SIG-M5 treated with dmso at 0.1 percent for 504 hours (cell line): Measurements from ENCODE around the gene ARSG.
A peak's percentile ranks its signal among the peaks of the same experiment; 100 is the strongest.

ENCODE experiments used
- DNase-seq: peaks from one replicate; lab custom pipeline; 2025; ENCODE audit not compliant: unreplicated experiment; lab: John Stamatoyannopoulos, UW

ARSG gene

DNA sequence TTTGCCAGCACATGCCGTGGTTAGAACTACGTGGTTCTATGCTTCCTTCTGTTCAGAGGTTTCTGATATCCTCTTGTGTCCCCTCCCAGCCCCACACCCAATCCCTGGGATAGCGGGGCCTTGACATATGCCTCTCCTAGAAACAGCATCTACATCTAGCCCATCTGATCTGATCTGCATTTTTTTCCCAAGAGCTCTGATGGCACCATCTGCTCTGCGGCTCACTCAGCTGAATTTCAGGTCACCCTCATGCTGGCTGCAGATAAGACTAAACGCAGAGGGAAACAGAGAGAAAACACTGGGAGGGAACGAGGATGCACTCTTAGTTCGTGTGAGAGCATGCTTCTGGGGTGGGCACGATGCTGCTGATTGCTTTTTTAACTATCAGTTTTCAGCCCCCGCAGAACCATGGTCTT is 155.3 kb downstream of the ARSG start:
- DNase-seq: no peak

DNA sequence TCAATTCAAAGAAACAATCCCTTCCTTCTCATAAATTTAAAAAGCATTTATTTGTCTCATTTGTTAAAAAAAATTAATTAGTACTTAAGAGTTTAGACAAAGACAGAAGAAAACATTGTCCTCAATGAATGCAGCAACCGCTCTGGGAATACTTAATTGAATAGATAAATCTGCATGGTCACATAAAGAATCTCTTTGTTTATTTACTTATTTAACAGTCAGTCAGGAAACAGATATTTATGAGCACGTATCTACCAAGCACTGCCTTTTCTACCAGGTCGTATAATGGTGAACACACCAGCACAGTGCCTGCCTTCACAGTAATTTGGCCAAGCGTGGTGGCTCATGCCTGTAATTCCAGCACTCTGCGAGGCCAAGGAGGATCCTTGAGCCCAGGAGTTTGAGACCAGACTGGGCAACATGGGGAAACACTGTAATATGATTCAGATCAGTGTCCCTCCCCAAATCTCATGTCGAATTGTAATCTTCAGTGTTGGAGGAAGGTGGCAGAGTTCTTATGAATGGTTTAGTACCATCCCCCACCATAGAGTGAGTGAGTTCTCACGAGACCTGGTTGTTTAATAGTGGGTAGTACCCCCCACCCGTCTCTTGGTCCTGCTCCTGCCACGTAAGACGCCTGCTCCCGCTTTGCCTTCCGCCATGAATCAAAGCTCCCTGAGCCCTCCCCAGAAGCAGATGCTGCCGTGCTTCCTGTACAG is 157.9 kb downstream of the ARSG start:
- DNase-seq: no peak

DNA sequence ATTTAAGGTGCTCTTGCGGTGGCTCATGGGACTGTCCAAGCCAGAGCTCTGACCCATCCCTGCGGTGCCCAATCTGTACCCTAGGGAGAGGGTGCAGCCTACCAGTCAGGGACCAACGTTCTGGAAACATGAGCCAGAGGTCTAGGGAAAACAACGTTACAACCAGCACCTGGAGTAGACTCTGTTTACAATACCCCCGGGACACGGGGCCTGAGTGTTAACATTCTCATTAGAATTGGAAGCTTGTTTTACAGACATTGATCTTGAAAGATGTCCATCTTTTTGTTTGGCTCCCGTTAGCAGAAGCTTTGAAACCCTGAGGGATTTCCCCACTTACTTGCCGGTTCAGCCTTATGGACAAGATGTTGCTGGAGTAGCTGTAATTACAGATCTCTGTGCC is 159.1 kb downstream of the ARSG start:
- DNase-seq: no peak

DNA sequence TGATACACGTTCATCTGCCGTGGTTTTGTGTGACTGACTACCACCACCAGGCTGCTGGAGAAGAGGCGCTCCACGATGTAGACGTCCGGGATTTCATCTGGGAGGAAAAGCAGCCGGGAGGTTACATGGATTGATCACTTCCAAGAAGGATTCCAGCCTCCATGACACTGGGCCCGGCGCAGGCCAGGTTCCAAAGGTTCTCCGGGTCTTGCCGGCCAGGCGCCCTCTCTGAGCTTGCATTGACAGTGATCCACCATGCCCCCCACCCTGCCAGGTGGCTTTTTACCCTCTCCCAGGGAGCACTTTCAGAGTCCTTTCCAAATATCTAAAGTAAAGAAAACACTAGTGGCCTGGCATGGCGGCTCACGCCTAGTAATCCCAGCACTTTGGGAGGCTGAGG is 159.5 kb downstream of the ARSG start:
- DNase-seq: no peak

DNA sequence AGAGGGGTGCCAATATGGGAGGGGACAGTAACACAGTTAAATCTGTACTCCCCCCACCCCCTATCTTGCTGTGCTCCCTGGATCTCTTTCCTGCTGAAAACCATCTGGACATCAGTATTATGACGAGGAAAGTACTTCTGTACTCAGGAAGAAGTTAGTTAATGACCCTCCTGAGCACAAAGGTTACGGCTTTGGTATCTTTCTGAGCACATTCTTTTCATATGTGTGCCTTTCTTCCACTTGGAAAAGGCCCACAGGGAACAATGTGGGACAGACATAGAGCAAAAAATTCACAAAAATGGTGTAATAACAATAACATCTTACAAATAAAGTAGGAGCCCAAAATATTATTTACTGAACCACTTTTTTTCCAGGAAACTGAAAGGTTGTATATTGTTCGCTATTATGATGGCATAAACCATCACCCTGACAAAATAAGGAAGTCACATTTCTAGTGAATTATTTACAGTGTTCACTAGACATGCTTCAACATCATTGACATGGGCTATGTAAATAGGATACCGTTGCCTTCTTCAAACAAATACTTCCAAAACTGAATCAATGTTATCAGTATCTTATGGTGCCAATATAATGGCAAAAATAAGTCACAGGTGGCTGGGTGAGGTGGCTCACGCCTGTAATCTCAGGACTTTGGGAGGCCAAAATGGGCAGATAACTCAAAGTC is 160.5 kb downstream of the ARSG start:
- DNase-seq: no peak

DNA sequence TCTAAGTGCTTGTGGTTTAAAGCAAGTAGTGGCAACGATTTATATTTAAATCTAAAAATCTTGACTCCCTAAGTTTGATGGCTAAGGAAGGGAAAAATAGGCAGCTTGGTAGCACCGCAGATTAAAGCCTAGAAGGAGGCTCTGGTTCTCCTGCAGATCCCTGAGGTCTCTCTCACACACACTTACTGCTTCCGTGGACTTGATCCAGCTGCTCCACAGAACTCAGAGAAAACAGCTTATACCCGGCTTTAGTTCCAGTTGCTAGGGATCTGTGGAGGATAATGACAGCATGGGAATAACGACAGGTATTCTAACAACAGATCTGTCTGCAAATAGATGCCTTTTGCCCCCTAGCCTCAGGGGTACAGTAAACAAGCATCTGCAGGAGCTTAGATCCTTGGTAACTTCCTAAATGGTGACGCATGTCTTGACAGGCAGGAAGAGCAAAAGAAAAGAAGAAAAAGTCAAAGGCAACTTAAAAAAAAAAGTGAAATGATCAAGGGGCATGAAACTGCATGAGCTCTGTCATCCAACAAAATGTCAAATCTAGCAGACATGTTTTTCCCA is 161.5 kb downstream of the ARSG start:
- DNase-seq: no peak

DNA sequence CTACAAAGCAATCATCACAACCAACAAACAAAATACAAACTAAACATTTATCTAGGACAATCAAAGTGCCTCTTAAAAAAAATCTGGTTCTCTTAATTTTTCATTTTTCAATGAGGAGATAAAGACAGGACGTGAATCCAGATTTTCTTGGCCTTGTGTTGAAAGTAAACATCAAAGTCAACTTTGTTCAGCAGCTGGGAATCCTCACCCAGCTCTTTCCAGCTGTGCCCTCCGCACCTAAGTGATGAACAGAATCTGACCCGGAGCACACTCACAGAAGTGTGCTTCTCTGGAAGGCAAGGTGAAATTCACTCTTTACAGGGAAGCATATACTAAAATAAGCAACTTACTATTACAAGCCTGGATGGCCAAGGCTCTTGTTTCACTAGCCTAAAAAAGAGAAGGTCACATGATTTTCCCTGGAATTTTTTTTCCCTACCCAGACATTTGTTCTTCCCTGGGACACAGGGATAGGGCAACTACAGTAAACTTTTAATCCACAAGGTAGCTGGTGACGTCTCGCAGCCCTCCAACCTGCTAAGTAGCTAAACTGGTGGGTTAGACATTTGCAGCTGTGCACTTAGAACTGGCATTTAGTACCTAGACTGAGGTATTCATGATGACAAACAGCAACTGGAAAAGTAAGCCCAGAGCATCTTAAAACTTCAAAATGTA is 162.8 kb downstream of the ARSG start:
- no peak for DNase-seq

DNA sequence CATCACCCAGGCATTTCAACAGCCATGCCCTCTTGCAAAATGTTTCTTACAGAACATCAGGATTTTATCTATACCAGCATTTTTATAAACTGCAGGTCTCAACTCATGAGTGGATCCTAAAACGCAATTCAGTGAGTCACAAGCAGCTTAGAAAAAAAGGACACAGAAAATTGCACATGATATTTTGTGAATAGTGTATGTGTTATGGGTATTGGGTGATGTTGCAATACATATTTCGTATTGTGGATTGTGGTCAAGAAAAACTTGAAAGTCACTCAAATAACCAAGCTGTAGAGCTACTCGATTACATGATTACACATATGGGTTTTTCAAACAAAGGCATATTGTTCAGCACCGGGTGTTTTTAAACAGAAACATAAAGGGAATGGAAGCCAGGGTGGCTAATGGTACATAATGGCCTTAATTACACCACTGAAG is 164.6 kb downstream of the ARSG start:
- DNase-seq: peak; percentile 89

DNA sequence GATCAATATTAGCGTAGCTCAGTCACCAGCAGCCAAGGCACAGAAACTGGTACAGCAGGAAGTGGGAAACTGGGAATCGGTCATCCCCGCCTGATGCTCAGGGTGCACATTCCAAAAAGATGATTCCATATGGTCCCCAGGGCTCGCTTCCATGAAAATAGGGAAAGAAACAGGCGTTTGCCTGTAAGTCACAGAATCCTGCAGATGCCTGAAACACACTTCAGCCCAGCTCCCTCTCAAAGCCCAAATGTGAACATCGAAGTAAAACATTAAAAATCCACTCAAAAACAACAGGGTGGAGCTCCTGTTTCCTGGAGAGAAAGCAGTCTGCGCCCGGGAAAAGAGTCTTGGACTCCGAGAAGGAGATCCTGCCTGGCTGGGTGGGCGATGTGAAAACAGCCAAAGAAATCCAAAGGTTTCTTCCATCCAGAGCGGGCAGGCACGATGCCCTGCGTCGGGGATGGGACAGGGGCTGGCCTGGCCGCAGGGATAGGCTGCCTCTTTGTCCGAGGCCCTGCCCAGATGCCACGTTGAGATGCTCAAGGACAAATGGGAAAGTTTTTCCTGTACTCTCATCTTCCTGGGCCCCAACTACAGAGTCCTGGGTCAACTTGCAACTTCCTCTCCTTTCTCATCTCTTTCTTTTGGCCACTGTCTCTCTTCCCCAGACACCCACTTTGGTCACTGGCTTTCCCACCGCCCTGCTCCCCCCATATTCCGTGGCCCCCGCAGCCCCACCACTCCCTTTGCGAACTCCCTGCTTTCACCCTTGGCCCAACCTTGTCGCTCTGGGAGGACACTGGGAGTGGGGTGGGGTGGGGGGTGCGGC is 165.3 kb downstream of the ARSG start:
- DNase-seq: peak; percentile 87

DNA sequence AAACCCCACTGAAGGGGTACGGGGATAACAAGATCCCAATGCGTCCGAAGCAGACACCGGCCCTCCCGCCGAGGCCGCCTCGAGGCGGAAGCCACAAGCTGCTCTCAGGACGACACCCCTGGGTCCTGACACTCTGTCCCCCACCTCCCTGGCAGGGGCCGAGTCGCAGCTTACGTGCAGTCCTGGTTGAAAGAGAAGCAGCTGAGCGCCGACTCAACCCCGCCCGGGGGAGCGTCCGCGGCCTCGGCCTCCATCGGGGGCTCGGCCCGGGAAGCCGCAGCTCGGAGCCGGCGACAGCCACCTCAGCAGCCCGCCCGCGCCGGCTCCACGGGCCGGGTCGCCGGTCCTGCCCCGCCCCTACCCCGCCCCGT is 165.9 kb downstream of the ARSG start, which contains the start of gene WIPI1:
TSS of gene WIPI1 (minus strand) at position 329 of the 371 bp plus-strand sequence. CDS start at position 254, 75 bp downstream.
- DNase-seq: peak; percentile 48

DNA sequence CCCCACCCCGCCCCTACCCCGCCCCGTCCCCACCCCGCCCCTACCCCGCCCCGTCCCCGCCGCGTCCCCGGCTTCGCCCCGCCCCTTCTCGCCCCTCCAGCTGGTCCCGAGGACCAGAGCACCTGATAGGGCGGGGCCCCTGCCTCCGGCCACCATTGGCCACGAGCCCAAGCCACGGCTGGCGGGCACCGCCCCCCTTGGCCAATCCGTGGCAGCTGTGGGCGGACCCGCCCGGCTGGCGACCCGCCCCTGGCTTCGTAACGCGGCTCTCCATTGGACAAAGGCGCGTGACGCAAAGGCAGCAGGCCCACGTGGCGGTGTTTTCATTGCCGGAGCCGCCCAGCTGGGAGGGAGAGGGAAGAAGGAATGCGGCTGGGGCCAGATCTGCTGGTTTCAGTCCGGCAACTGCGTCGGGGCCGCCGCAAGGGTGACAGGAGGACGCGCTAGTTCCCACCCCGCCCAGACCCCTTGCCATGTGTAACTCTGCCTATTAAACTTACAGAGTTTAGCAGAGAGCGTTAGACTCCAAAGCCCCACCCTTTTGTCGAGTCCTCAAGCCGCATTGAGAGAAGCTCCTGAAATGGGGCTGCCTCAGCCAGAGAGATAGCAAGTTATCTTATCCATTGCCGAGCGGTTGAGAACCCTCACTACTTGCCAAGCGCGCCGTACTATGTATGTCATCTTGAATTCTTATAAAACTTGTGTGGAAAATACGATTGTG is 166.4 kb downstream of the ARSG start:
- peak; percentile 99 for DNase-seq

DNA sequence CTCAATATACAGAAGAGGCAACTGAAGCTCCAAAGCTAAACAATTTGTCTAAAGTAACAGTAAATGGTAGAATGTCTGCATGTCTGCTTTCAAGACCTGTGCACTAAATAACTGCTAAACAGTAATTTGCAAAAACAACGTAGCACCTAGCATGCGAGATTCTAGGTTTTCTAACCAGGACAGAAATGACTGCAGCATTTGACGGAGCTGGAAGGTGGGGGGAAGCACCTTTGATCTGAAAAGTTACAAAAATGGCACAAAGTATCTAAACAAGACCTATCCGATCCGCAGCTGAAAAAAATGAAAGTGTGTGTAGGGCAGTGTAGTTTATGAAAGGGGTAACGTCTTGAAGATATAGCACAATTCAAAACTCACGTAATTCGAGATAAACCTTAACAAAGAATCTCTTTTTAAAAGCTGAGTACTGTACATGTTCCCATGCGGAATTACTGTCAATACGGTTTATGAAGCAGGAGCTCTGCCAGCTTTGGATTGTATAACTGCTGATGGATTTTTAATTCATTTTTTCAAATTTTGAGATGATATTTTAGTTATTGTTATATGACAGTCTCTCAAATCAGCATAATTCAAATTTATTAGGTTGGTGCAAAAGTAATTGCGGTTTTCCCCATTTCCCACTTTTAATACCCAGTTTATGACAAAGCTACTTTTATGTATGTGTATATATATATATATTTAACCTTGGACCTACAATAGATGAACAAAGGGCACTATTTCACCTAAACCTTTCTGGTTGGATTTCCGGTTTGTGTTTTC is 167.2 kb downstream of the ARSG start:
- DNase-seq: no peak

DNA sequence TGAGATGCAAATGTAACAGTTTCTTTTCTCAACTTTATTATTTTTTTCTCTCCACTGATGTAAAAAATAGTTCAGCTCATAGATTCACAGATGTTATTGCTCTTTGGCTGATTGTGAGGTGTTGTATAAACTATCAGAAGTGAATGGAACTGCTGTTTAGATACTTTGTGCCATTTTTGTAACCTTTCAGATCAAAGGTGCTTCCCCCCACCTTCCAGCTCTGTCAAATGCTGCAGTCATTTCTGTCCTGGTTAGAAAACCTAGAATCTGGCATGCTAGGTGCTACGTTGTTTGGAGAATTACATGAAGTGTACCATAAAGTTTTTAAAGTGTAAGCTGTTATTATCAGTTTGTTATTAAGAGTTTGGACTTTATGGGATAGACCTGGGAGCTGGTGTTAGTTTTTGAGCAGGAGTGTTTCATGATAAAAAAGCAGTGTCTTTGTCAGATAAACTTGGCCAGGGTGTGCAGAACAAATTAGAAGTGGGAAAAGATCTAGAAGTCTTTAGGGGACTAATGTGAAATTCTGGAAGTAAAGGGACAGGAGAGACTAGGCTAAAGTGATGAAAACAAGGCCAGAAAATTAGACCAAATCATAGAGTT is 167.8 kb downstream of the ARSG start:
- no peak for DNase-seq

DNA sequence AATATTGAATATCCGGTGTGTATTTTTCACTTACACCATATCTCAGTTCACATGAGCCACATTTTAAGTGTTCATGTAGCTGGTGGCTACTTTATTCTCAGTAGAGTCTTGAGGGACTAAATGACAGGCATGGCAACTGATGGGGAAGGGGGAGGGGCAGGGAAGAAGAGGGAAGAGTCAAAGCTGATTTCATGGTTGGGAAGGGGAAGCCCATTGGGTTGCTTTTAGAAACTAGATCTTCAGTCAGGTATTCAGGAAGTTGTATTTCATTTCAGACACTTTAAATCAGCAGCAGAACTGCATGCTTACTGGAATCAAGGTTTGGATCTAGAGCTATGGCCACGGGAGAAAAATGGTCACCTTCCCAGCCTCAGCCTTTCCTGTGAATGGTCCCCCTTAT is 168.9 kb downstream of the ARSG start:
- DNase-seq: no peak

DNA sequence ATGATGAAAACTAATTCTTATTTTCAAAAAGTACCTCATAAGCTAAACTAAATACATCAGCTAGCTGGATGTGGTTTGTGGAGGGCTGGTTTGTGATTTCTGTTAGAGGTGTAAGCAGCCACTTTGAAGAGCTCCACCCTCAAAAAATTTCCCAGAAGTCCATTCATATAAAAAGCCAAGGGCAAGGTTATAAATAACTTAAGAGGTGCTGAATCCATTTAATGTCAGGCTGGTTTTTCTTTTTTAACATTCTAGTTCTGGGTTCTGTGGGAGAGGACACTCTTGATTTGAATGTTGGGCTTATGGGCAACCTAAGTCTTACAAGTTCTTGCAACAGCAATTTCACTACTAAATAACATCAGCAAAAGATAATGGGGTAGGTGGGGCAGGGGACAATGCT is 169.4 kb downstream of the ARSG start:
- no peak for DNase-seq

DNA sequence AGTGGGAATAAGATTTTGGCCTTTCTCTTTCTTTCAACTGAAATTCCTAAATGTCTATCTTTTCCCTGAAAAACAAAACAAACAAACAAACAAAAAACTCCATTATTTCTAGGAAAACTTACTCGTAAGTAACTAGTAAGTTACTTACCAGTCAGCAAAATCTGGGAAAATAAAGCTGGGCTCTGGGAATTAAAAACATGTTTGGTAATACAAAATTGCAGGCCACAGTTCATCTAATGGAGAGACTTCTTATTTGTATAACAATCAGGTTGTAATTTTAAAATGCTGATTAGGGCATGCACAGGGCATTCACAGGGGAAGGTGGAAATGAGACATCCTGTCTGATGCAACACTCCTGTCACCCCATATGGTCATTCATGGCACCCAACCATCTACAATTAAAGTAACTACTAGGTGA is 169.8 kb downstream of the ARSG start:
- no peak for DNase-seq

DNA sequence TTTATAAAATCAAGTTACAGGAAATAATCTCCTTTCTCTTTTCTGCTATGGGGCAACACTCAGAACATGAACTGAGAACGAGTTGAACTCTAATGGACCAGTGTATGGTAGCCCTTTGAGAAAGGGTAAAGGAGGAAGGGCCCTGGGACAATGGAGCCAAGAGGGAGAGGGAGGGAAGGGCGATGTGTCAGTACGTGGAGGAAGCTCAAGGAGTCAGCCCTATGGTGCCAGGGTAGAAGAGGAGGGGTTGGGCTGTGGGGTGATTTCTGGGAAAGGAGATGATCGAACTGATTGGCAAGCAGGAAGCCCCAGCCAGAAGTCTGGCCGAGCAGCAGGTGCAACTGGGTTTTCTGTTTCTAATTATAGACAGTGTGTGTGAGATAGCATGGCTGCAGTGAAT is 170.3 kb downstream of the ARSG start:
- no peak for DNase-seq

DNA sequence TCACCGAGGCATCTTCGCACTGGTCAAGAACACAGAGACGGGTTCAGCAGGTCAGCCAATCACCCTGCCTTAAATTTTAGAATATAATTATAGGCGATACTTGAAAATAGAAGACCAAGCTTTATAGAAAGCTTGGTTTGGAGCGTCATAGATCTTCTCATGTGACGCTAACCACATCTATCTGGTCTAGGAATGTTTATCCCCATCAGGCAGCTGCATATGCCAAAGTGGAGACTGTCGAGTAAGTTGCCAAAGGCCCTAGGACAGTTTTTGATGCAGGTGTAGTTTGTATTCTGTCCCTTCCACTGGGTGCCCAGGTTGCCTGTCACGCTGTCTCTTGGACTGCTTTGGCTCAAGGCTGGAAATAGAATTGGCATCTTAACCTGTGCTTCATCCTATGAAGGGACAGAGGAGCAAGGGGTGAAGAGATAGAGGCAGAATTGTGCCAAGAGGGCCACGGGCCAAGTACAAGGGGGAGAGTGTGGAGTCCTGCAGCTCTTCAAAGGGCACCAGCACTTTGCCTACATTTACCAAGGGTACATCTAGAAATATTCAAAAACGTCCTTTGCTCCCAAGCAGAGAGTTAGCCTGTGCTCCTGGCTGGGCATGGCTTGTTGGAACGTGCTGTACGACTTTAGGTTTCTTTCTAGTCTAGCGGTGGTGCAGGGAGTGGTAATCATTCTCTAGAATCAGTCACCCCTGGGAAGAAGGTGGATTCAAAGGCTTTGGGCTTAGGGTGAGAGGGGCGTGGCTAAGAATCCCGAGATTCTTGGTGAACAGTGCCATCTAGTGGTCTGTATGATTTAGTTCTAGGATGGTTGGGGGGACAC is 171.3 kb downstream of the ARSG start:
- peak; percentile 91 for DNase-seq
